GM18909 (cell line): ENCODE data around the gene SLC12A3.
"Not testable (repeated sequence)": the region's sequence is repeated elsewhere in the genome, so short reads cannot be mapped to it uniquely, and the experiment has no call there.

ENCODE experiments used
- ATAC-seq: cut with Tn5 transposase; IDR thresholded peaks from one replicate; pipeline ENCODE4 v1.9.1; 2021; ENCODE audit warnings: mild to moderate bottlenecking; ENCODE audit not compliant: unreplicated experiment, poor library complexity

SLC12A3 gene

DNA sequence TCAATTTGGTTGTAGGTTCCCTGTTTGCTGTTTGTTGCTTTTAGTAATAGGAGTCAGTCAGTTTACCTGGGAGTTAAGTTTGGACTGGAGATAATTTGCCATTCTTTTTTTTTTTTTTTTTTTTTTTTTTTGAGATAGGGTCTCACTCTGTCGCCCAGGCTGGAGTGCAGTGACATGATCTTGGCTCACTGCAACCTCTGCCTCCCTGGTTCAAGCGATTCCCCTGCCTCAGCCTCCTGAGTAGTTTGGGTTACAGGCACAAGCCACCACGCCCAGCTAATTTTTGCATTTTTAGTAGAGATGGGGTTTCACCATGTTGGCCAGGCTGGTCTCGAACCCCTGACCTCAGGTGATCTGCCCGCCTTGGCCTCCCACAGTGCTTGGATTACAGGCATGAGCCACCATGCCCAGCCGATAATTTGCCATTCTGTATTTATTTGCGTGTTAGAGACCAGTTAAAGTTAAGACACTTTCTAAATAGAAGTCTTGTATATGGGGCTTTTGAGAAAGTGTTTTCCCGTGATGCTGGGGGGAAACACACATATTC is 69.7 kb downstream of the SLC12A3 start:
- not testable (repeated sequence) for ATAC-seq

DNA sequence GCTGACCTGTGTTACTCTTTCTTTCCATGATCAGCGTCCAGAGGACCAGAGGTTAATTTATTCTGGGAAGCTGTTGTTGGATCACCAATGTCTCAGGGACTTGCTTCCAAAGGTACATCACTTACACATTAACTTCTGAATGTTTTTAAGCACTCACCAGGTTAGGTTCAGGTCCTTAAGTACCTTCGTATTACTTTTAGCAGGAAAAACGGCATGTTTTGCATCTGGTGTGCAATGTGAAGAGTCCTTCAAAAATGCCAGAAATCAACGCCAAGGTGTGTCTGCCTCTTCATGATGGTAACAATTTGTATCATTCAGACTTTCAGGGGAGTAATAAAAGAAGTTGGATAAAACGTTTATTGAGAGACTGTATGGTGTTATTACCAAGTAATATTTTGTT is 70.2 kb downstream of the SLC12A3 start:
- no peak for ATAC-seq

DNA sequence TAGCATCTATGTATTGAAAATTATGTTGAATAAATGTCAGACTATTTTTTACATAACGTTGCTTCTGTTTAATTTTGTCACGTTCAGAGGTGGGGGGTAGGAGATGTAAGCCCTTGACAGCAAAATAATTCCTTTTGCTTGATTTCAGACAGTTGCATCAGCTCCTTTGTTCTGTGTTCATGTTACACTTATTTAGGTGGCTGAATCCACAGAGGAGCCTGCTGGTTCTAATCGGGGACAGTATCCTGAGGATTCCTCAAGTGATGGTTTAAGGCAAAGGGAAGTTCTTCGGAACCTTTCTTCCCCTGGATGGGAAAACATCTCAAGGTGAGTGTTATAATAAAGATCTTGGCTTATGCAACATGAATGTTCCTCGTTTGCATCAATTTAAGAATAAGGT is 71.5 kb downstream of the SLC12A3 start:
- no peak for ATAC-seq

DNA sequence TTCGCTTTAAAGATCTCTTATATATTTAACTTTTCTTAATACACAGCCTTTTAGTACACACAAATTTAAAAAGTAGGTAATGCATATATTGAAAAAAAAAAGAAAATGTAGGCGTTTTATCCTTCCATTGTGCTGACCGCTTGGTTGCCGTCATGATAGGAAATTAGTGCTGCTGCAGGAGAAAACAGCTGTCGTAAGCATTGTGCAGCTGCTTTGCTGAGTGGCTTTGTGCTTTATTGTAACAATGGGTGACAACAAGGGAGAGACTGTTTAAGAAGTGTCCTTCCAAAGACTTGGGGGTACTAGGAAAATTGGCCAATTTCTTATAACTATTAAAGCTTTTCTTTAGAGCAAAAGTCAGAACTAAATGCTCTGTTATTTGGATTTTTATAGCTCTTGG is 71.9 kb downstream of the SLC12A3 start:
- no peak for ATAC-seq

DNA sequence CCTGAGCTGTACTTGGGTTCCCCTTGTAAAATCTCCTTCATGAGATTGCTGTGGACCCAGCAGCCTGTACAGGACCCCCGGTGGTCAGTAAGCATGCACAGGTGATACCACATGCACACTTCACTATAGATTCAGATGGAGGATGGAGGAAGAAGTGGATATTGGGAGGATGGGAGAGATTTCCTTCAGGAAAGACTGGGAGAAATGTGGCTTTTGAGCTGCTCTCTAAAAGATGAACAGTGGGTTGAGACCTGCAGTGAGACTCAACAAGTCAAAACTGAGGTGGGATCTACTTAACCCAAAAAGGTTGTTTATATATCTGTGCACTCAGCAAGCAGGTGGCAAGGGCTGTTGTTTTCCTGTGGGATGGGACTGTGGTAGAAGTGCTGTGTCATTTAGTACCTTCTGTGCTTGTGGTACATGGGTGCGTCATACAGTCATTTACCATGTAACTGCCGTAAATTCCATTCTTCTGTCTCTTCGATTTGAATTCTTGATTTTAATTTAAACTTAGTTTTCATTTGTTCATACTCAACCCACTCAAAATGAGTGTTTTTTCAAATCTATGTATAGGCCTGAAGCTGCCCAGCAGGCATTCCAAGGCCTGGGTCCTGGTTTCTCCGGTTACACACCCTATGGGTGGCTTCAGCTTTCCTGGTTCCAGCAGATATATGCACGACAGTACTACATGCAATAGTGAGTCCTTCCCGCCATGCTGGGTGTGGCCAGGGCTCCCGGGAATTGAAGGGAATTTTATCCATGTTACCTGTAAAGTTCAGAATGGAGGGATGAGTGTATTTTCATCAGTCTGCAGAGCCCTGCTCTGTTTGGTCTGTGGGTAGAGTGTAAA is 73.9 kb downstream of the SLC12A3 start:
- no peak for ATAC-seq

DNA sequence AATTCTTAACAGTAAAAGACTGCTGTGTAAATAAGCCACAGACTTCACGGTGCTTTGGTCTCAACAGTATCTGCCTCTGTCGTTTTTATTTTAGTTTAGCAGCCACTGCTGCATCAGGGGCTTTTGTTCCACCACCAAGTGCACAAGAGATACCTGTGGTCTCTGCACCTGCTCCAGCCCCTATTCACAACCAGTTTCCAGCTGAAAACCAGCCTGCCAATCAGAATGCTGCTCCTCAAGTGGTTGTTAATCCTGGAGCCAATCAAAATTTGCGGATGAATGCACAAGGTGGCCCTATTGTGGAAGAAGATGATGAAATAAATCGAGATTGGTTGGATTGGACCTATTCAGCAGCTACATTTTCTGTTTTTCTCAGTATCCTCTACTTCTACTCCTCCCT is 74.8 kb downstream of the SLC12A3 start:
- ATAC-seq = no peak

DNA sequence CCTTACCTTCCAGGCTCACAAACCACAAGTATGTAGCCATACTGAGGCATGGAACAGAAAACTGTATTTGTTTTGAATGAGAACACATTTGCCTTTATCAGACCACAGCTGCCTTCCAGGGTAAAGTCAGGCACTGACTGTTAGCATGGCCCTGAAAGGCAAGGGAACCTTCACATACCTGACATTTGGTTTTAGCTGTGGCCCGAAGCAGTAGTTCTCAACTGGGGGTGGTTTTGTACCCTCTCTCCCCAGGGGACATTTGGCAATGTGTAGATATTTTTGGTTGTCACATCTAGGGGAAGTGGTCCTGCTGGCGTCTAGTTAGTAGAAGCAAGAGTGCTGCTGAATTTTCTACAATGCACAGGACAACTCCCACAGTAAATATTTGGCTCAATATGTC is 76.1 kb downstream of the SLC12A3 start:
- ATAC-seq = no peak

DNA sequence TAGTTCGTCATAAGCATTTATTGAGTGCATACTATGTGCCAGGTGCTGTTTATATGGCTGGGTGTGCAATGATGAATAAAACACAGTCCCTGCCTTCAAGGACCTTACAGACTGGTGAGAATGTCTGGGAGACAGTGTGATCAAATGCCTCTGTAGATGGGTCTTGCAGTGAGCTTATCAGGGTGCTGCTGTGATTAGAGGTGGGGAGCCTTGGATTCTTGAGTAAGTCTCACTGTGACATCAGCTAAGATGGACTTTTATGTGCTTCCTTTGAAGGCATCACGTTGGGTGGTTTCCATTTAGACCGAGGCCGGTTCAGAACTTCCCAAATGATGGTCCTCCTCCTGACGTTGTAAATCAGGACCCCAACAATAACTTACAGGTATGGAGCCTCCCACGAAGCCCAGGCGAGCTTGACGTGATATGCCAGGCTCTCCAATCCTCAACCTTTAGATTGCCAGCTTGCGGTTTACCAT is 76.9 kb downstream of the SLC12A3 start:
- no peak for ATAC-seq

DNA sequence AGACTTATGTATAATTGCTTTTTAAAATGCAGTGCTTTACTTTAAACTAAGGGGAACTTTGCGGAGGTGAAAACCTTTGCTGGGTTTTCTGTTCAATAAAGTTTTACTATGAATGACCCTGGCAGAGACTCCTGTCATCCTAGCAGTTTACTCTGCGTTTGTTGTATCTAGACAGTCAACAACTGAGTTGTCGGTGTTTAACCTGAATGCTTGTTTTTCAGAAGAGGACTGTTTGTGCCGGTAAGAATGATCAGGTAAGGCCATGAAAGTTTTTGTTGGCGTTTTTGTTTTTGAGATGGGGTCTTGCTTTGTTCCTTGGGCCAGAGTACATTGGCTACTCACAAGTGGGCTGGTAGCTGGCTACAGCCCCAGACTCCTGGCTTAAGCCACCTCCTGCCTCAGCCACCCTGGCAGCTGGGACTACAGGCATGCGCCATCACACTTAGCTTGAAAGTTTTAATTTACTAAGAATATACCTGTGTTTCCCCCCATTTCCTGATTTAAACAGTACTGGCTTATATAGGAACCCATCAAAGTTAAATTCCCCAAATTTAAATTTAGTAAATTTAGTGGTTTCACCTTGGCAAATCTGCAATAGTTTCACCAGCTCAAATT is 78.9 kb downstream of the SLC12A3 start:
- no peak for ATAC-seq

DNA sequence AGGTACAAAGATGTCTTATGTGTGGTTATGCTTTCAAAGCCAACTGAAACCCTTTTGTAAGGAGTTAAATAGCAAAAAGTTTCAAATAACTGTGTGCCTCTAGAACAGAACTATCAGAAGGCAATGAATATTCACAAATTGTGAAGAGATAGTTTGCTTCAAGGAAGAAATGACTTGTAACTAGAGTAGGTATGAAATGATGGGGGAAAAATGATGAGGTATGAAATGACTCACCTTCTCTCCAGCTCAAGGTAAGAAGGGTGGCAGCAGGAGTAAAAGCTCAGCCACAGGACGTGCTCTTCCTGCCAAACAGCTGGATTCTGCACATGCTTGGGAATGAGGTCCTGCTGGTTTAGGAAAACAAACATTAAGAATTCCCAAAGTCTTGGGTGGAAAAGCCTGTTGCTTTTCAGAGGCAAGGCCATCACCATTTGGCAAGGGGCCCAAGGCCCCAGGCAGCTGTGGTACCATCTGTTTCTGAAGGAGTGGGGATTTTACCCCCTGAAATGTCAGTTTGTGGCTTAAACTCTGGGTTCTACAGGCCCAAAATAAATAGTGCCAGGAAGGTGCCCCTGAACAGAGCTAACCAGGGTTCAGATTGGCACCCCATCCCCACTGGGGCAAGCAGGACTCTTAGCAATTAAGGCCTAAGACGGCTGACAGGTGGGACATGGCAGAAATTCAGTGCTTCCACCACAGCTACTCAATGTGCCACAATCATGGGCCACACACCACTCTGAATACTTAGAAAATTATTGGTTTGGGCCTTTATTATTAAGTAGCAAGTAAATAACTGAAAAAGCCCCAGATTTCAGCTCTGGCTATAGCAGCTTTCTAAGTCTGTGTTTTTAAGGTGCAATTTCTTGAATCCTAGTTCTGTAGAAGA is 80.2 kb downstream of the SLC12A3 start:
- peak; percentile 47 for ATAC-seq

DNA sequence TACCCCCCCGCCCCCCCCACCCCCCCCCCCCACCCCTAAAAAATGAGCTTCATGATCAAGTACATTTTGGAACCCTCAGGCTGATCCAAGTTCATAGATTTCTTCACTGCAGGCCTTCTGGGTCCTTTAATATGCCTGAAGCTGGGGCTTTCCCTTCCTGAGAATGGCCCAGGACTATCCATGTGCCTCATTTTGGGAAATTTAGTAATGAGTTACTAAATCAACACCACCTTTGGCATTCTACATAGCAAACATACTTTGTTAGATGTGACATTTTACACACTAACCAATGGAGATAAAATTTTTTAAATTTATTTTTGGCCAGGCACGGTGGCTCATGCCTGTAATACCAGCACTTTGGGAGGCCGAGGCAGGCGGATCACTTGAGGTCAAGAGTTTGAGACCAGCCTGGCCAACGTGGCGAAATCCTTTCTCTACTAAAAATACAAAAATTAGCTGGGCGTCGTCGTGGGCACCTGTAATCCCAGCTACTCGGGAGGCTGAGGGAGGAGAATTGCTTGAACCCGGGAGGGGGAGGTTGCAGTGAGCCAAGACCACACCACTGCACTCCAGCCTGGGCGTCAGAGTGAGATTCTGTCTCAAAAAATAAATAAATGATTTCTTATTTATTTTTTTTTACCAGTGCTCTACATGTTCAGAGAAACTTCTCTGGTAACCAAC is 81.0 kb downstream of the SLC12A3 start:
- ATAC-seq = no peak

DNA sequence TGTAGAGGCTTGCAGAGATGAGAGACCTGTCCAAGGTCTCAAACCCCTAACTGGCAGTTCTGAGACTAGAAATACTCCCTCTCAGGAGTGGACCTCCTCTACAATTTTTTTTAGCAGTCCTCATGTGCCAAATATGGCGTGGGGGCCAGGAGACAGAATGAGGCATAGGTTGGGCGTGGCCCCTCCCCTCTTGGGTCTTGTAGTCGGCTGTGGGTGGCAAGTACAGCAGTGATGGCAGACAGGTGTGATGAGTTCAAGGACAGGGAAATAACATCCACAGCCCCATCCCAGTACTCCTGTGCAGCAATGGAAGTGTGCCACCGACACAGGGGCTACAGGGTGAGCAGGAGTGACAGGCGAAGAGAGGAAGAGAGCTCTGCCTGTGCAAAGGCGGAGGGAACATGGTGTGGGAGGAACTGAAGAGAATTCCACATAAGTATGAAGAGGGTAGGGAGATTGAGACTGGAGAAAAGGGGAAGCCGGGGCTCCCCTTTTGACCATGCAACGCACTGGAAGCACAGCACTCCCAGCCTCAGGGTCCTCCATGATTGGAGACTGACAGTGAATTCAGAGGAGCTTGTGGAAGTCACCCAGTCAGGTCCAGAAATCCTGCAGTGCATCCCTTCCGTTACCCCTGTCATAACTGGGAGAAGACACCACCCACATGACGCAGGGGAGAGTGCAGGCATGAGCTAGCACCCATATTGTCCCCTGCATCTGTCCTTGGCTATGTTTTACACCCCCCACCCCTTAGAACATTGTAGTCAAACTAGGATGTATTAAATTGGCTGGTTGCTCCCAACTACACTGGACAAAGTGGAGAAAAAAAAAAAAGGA is 82.0 kb downstream of the SLC12A3 start:
- no peak for ATAC-seq

DNA sequence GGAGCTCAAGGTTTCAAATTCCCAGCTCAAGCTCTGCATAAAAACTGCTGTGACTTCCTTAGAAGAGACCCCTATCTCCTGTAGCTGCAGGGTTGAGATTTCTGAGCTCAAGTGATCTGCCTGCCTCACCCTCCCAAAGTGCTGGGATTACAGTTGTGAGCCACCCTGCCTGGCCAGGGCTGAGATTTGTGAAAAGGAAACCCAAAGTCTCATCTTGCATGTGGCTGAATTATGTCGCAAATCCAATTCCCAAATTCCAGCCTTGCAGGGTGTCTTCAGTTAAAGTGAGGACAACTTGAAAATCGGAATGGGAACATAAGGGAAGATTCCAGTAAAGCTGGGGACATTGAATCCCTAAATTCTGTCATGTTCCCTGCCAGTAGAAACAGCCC is 82.6 kb downstream of the SLC12A3 start:
- no peak for ATAC-seq

DNA sequence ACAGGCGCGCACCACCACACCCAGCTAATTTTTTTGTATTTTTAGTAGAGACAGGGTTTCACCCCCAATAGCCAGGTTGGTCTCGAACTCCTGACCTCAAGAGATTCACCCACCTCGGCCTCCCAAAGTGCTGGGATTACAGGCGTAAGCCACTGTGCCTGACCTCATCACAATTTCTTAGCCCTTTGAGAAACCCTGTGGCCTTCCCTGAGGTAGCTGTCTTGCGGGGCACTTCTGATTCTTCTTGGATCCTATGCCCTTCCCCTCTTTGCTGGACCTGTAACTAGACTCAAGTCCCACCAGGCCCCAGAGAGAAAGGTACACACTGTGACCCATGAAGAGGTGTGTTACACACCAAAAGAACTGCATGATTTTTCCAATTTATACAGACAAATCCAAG is 83.2 kb downstream of the SLC12A3 start:
- no peak for ATAC-seq

DNA sequence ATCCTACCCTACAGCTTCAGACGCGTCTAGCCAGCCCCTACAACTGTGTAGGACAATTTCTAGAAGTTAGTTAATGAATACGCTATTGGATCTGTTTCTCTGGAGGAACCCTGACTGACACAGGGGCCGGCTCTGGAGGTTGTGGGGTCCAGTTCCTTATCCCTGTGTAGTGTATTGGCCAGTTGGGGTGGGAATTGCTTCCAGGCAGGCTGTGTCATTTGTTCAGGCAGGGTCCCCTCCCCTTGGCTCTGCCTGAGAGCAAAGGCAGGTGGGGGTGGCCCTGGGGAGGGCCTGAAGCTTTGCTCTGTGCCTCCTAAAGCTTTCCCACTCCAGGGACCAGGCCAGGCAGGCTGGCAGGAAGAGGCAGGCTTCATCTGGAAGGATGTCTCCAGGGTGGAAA is 85.0 kb downstream of the SLC12A3 start:
- no peak for ATAC-seq

DNA sequence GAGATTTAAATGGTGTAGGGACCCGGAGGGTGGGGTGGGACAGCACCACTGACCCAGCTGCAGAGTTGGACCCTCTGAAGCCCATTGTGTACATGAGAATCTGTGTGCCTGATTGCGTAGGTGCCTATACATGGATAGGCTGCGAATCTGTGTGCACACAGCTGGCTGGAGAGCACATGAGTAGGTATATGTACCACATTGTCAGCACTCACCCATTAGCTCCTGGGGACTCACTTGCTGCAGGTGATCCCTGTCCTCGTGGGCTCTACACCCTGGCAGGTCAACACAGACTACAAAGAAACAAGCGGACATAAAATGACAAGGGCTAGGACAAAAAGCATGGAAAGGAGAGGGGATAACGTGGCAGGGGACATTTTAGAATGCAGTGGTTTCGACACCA is 85.4 kb downstream of the SLC12A3 start:
- ATAC-seq = no peak

DNA sequence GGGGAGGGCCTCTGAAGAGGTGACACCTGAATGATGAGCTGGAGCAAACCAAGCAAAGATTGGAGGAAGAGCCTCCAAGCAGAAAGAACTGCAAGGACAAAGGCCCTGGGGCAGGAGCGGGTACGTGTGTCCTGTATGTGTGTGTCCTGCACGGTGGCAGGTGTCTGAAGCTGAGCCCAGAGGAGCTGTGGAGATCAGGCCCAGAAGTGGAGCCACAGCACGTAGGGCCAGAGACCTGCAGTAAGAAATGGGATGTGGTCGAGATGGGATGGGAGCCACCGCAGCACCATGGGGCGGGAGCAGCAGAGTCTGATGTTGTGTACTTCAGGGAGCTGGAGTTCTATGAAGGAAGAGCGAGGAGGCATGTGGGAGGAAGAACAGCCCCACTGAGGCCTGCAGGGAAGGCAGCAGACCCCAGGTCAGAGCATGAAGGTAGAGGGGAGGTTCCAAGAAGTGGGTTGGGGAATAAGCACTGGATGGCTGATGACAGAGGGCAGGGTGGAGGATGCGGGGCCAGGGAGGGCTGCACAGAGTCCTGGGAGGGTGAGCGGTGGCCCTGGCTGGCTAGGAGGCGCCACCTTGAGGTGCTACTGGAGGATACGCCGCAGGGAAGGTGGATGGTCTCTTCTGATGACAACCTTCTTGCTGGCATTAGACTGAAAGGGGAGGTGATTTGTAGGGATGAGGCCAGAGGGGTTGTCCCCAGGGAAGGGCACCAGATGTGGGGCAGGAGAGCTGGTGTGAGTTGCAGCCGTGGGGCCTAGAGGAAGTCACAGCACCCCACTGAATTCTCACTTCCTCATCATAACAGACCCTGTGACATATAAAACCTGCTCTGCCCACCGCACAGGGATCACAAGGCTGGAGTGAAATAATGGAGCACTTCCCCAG is 86.1 kb downstream of the SLC12A3 start:
- peak; percentile 56 for ATAC-seq

DNA sequence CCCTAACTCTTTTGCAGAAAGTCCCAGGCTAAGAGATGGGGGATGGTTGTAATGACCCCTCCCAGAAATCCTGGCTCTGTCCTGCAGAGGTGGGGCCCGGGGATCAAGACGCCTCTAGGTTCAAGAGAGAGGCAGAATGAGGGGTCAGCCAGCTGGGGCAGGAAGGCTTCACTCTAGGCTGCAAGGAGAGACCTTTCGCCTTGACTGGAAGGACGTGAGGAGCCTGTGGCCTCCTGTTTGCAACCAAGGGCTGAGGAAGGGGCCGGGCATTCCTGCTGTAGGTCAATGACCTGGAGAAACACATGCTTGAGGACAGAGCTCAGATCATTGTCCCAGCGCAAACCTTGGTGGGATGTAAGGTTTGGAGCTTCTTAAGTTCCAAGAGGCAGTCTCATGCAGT is 88.0 kb downstream of the SLC12A3 start:
- no peak for ATAC-seq
